Suppressor macrophage (primary cell): ENCODE data around the gene DDB1.

Experiments
- DNase-seq, 4 experiments: peaks; one replicate each; pipeline ENCODE4 v3.0.0-alpha.2; 2020 to 2022

DDB1 gene

DNA sequence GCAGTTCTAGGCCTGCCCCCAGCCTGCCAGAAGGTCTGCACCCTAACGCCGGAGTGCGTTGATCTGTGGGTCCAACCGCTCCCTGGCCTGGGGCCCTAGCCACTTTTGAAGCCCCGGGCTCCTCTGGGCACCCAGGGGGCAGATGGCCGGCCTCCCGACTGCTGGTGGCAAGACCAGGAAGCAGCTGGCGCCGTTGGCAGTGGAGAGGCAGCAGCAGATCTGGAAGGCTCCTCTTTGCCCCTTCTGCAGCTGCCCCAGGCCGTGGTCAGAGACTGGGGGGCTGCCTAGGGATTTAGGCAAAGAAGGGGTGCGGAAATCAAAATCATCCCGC lies 37.3 kb downstream of the DDB1 start:
- peak in 2 of 4 experiments; percentile 22 to 29 for DNase-seq

DNA sequence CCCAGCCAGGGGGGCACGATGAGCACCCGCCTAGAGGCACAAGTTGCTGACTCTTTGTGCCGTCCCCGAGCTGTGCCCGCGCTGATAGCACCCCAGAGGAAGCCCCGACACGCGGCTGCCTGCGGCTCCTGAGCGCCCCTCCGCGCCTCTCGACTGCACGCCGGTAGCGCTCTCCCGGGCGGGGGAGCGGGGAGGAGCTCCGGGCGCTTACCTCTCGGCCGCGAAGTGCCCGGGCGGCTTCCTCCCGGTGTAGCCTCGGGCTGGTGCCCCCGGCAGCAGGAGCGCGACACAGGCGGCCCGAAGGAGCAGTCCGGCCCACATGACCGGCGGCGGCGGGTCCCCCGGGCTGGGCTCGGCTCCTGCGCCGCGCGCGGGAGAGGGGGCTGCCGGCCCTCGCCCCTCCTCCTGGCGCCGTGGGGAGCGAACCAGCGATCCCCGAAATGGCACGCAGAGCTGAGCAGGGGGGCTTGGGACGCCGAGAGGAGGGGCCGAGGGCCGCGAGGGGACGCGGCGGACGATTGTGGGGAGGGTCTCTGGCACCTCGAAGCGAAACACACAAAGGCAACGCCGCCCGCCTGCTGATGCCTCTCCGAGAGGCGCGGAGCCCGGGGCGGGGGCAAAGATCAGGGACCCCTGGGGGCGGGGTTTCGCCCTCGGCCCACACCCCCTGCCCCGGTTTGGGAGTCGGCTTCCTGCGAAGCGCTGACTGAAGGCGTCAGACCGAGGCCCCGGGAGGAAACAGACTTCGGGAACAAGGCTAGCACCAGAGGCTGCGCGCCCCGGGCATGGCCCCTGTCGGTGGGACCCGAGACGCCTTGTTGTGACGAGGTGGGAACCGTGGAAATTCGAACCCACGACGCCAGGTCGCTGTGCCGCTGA lies 37.9 kb downstream of the DDB1 start, which contains the start of gene VWCE:
Gene VWCE, minus strand, starts transcription at position 600 of the 879 bp plus-strand sequence. Its CDS starts 279 bp downstream, at position 321.
- DNase-seq, result peak; percentile 62 to 86 (median 70)

- peak; percentile 31 to 65 (median 60) for DNase-seq
Measured at GRCh38 chr11:61293867-61294716, 38.8 kb downstream of the DDB1 start.

- DNase-seq, result no peak
Measured at GRCh38 chr11:61292356-61292755, 40.5 kb downstream of the DDB1 start.

DNA sequence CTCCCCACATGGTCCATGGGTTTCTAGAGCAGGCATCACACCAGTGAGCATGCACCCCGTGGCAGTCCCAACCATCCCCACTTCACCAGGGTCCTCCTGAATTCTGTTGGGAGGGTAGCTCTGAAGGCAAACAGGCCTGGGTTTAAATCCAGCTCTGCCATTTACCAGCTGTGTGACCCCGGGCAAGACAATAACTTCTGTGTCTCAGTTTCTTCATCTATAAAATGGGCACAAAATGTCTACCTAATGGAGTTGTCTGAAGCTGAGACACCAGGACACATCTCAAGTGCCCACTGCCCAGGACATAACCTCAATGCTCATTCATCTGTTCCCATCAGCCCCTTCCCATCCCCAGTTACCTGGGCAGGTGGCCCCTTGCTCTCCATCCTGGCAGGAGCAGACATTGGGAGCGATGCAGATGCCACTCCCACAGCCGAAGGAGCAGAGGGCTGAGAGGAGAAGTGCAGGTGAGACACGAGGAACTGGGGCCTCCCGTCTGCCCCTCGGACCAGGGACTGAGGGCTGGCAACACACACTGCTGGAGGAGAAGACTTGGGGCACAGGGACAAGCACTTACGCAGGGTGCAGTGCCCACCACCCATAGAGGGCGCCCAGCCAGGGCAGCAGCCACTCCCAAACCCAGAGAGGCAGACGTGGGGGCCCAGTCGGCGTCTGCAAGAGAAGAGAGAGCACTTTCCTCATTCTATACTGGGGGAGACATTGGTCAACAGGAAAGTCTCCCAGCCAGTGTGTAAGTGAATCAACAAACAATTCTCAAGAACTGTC lies 41.8 kb downstream of the DDB1 start:
- DNase-seq, result peak in 1 of 4 experiments; percentile 20

DNA sequence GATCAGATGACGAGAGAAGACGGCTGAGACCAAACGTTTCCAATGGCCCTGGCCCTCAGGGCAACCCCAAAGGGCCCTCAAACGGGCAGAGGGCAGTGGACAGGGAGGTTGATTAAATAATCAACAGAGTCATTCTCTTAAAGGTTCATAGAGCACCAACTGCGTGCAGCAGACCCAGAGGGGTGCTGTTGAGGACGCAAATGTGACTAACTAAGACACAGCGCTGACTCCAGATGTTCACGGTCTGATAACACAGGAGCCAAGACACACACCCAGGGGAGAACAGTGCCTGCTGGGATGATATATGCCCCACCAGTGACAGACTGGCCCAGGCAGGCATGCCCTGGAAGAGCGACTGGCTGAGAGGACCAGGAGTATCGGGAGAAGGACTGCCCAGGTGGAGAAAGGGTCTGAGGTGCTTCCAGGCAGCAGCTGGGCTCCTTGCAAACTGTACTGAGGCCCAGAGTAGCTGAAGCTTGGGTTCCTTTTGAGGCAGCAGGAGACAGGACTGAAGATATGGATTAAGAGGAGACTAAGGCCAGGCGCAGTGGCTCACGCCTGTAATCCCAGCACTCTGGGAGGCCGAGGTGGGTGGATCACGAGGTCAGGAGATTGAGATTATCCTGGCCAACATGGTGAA lies 45.4 kb downstream of the DDB1 start:
- DNase-seq, result no peak

- DNase-seq, result no peak
Measured at GRCh38 chr11:61283613-61284012, 49.3 kb downstream of the DDB1 start.

DNA sequence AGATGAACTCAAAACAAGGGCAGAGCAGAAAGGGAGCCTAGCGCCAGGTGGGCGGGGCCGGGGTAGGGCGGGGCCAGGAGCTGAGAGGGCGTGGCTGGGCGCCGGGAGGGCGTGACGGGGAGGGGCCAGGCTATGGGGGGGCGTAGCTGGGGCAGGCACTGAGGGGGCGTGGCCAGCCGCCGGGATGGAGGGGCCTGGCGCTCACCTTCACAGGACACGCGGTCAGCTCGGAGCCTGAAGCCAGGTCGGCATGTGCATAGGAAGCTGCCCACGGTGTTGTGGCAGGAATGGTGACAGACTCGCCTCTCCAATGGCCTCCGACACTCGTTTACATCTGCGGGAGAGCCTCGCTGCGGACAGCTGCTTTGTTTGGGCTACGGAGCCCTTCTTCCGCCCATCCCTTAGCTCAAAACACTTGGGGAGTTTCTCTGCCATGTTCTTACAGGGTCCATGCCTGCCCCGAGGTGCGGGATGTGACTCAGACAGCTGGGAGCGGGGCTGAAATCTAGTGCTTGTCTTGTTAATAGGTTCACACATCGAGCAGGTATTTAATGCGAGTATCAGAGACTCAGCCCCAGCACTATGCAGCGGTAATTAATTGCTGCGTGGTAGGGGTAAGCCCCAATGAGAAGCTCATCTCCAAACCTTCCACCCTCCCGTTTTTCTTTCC lies 51.2 kb downstream of the DDB1 start:
- DNase-seq, result peak in 2 of 4 experiments; percentile 21 to 33

GRCh38 chr11:61280883-61281580 lies 51.9 kb downstream of the DDB1 start:
- no peak for DNase-seq

GRCh38 chr11:61279934-61280659 lies 52.8 kb downstream of the DDB1 start:
- no peak for DNase-seq

DNA sequence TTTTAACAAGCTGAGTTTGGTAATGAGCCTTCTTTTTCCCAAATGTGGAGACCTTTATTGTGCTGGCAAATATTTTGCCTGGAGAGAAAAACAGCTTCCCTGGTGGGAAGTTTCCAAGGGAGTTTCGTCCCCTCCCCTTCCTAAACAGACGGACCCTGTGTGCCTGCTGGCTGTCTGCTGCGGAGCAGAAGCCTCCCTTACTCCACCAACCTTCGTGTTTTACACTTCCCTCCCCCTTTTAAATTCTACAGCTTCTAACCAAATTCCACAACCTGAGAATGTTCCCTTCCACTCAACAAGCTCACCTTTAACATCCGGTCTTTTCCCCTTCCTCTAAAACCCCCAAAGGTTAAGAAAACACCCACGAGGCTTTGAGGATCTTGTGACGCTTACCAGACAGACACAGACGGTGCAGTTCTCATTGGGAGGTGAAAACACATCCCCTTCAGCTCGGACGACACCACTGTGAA lies 54.9 kb downstream of the DDB1 start:
- no peak for DNase-seq

DNA sequence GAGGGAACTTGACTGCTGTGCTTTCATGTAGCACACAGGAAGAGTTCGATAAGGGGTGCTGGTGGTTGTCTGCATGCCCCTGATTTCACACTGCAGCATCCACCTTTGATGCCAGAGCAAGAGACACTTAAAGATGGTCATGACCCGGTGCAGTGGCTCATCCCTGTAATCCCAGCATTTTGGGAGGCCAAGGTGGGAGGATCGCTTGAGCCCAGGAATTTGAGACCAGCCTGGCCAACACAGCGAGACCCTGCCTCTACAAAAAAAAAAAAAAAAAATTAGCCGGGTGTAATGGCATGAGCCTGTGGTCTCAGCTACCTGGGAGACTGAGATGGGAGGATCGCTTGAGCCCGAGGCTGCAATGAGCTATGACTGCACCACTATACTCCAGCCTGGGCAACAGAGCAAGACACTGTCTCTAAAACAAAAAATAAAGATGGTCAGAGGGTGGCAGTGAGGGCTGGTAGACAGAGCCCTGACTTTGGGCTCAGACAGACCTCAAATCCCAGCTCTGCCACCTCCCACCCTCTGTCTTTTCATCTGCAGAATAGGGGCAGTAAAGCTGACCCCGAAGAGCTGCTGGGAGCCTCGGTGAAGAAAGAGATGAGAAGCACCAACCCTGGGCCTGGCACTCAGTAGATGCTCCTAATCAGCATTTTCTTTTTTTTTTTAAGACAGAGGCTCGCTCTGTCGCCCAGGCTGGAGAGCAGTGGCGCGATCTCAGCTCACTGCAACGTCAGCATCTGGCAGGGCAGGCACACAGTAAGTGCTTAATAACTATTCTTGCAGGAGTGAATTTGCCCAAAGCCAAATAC lies 55.5 kb downstream of the DDB1 start:
- DNase-seq, result no peak

GRCh38 chr11:61275191-61275590 lies 57.7 kb downstream of the DDB1 start:
- DNase-seq, result no peak

- no peak for DNase-seq
Measured at GRCh38 chr11:61274084-61274483, 58.8 kb downstream of the DDB1 start.

DNA sequence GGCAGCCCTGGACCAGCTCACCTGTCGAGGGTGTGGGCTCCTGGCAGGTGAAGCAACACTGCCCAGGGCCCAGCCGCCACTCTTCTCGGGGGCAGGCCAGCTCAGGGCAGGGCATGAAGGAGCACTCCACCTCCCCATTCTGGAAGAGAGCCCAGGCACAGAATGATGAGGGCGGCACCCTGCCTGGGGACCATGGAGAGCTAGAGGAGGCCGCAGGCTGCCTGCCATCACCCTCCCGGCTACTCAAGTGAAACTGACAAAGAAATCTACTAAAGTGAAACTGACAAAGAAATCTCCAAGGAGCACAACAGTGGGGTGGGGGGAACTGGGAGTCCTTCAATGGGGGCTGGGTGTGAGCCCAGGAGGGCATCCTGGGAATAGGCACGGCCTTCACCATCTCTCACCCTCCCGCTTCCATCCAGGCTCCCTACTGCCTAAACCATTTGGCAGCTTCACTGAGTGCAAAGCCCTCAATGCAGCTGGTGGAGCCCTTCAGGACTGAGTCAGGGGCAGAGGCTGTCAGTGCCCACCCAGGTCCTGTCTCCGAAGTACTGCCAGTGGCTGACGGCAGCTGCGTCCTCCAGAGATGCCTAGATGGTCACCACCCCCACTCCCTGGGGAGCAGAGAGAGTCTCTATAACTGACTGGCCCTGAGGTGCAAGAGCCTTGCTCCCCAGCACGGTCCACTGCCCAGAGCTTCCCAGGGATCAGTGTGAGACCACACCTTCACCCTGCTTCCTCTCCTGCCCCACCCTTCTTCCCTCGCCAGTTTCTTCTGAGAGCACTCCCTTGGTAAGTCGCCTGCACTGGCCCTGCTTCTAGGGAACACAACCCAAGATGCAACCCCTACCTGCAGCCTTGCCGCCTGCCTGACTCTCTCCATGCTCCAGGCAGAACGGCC lies 59.5 kb downstream of the DDB1 start:
- DNase-seq, result no peak

DNA sequence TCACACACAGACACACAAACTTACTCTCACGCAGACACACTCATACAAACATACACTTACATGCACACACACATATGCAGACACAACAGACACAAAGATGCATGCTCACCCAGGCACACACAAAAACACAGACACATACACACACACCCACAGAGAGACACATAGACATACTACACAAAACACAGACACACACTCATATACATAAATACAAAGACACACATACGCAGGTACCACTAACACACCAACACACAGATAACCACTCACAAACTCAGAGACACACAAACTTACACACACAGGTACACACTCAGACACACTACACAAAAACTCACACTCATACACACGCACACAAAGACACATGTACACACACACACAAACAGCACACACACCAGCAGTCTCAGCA lies 60.2 kb downstream of the DDB1 start:
- no peak for DNase-seq

DNA sequence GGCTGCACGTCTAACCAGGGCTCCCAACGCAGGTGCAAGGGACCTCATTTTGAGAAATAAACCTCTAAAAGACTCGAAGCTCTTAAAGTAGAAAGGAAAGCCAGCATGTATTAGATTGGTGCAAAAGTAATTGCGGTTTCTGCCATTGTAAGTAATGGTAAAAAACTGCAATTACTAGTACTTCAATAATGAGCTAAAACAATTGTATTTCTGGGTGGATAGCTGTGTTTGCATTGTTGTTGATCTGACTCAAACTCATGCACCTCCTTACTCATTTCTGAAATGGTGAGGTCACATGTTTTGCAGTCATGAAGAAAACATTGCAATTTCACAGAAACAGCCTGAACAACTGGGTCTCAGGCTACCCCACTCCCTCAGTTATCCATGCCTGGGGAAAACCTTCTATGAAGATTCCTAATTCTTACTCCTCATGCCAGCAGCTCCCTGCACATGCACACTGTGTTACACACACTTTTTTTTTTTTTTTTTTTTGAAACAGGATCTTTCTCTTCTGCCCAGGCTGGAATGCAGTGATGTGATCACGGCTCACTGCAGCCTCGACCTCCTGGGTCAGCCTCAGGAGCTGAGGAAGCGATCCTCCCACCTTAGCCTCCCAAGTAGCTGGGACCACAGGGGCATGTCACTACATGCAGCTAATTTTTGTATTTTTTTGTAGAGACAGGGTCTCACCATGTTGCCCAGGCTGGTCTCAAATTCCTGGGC lies 62.4 kb downstream of the DDB1 start:
- peak; percentile 49 to 75 (median 66) for DNase-seq
